K562 (cell line): ENCODE results near the gene CRNKL1. TPM values are rescaled to one million over a fixed set of nuclear protein-coding genes. Genes with fewer than 3 reads are reported as not detected.
"Not testable (repeated sequence)": the region's sequence is repeated elsewhere in the genome, so short reads cannot be mapped to it uniquely, and the experiment has no call there.

Experiments used
- ATAC-seq: fragments of 200-7000 bp; cut with Tn5 transposase; 3 replicates; pipeline ENCODE4 v1.9.1; 2020; ENCODE audit warnings: moderate library complexity
- BruUV-seq: library from RNA; stranded (reverse); fragments of 400-500 nt; replicated peaks from 2 replicates; lab custom pipeline; 2021; lab: Mats Ljungman, UMichigan
- CTCF ChIA-PET: fragments of 300-600 bp; formaldehyde crosslinking; extraction: SDS; loops from one replicate; lab custom pipeline; 2021; ENCODE audit warnings: low intra/inter-chr PET ratio; lab: Yijun Ruan, JAX
- POLR2A ChIA-PET: fragments of 300-600, 350-650 bp; sonication (Branson Sonifier 250); formaldehyde crosslinking; extraction: SDS; loops from one replicate; lab custom pipeline; 2021; ENCODE audit warnings: antibody characterized with exemption, inconsistent platforms; lab: Yijun Ruan, JAX
- DNase-seq, 4 experiments: peaks; one replicate each; pipeline versions ENCODE4 v3.0.0 to v3.0.0-alpha.2; 2011 to 2018; ENCODE audit warnings: low spot score in 3 of 4, mixed read lengths in 3 of 4; ENCODE audit errors: extremely low read depth in 1 of 4
- FAIRE-seq: peaks from 2 replicates; lab custom pipeline; 2011; peaks lifted over from hg19 to GRCh38; lab: Jason Lieb, UNC
- H2AFZ ChIP-seq: 2 replicates; pipeline ENCODE4 v1.6.0; 2011; ENCODE audit warnings: low read depth, low read length, control low read depth, inconsistent platforms
- H3K27ac ChIP-seq: fragments of 200-600 bp; 3 replicates; pipeline ENCODE4 v1.8.0; 2011; ENCODE audit warnings: low read depth, mild to moderate bottlenecking, control low read depth, inconsistent platforms, low read length, moderate library complexity, mixed read lengths; ENCODE audit errors: extremely low read depth
- H3K27me3 ChIP-seq, 2 experiments: fragments of 300-600 bp in 1 of 2; 2 replicates in 1 of 2; 3 replicates in 1 of 2; pipeline versions ENCODE4 v1.6.0 to v1.8.0; 2011; ENCODE audit warnings: inconsistent platforms in 2 of 2, low read length in 2 of 2, mild to moderate bottlenecking in 1 of 2, mixed read lengths in 1 of 2, moderate library complexity in 1 of 2; ENCODE audit not compliant: control insufficient read depth in 2 of 2, insufficient read depth in 2 of 2
- H3K36me3 ChIP-seq: fragments of 300-600 bp; 3 replicates; pipeline ENCODE4 v1.8.0; 2011; ENCODE audit warnings: mild to moderate bottlenecking, low read length, inconsistent platforms; ENCODE audit not compliant: control insufficient read depth, insufficient read depth
- H3K4me1 ChIP-seq, 2 experiments: fragments of 200-600 bp in 1 of 2; replicated peaks in 1 of 2; 2 replicates in 1 of 2; 3 replicates in 1 of 2; pipeline versions ENCODE4 v1.5.1 to v1.8.0; 2011; ENCODE audit warnings: inconsistent platforms in 2 of 2, low read length in 2 of 2, mild to moderate bottlenecking in 1 of 2, mixed read lengths in 1 of 2, moderate library complexity in 1 of 2; ENCODE audit not compliant: control insufficient read depth in 2 of 2, insufficient read depth in 2 of 2
- H3K4me2 ChIP-seq: 2 replicates; pipeline ENCODE4 v1.6.1; 2011; ENCODE audit warnings: low read length, control low read depth, inconsistent platforms, mixed read lengths; ENCODE audit not compliant: insufficient read depth
- H3K4me3 ChIP-seq: fragments of 200-600 bp; sonication (generic), shearing (Covaris generic); 2 replicates; pipeline ENCODE4 v1.5.1; 2016; ENCODE audit warnings: control low read depth, inconsistent platforms
- H3K79me2 ChIP-seq: fragments of 200-600 bp; 3 replicates; pipeline ENCODE4 v1.8.0; 2011; ENCODE audit warnings: low read length, inconsistent platforms; ENCODE audit not compliant: control insufficient read depth, insufficient read depth
- H3K9ac ChIP-seq, 2 experiments: 2 replicates each; pipeline versions ENCODE4 v1.6.0 to v1.6.1; 2011; ENCODE audit warnings: low read depth in 2 of 2, low read length in 2 of 2, control low read depth in 1 of 2, inconsistent platforms in 1 of 2, mild to moderate bottlenecking in 1 of 2, mixed read lengths in 1 of 2; ENCODE audit not compliant: insufficient read depth in 1 of 2
- H3K9me1 ChIP-seq: one replicate; pipeline ENCODE4 v1.6.0; 2011; ENCODE audit warnings: inconsistent platforms, mild to moderate bottlenecking, low read length, moderate library complexity; ENCODE audit not compliant: control insufficient read depth, insufficient read depth
- H3K9me3 ChIP-seq: replicated peaks from 2 replicates; pipeline ENCODE4 v1.5.1; 2011; ENCODE audit warnings: low read depth, low read length, inconsistent platforms; ENCODE audit not compliant: control insufficient read depth, insufficient read depth
- H4K20me1 ChIP-seq: replicated peaks from 2 replicates; pipeline ENCODE4 v1.6.1; 2011; ENCODE audit warnings: low read length, inconsistent platforms, mixed read lengths; ENCODE audit not compliant: control insufficient read depth, insufficient read depth
- BCOR ChIP-seq: fragments of 450-650 bp; IDR thresholded peaks from 2 replicates; pipeline ENCODE4 v1.6.1; 2016
- CBX2 ChIP-seq: fragments of 200-600 bp; sonication (generic); IDR thresholded peaks from one replicate; pipeline ENCODE4 v1.6.1; 2012; ENCODE audit warnings: mild to moderate bottlenecking, low read length, inconsistent platforms; ENCODE audit not compliant: insufficient read depth, poor library complexity, severe bottlenecking
- HES1 ChIP-seq: fragments of 450-650 bp; IDR thresholded peaks from 2 replicates; pipeline ENCODE4 v1.6.1; 2016; ENCODE audit warnings: low read depth, mild to moderate bottlenecking, moderate library complexity
- WGBS: fragments of 100-300 bp; shearing (Covaris generic); methylation state at CpG from one replicate; pipeline ENCODE4 v1.1.6; 2016; ENCODE audit warnings: low coverage, mixed read lengths; ENCODE audit not compliant: insufficient coverage; ENCODE audit errors: missing lambda C conversion rate; 5-methylcytosine and 5-hydroxymethylcytosine counted together
- in situ Hi-C: fragments of 300-500 bp; cut with MboI; formaldehyde crosslinking; loops from 4 replicates; pipeline ENCODE4 v1.15.0; 2018; ENCODE audit warnings: inconsistent platforms, mixed read lengths
- intact Hi-C: fragments of 100-400 bp; cut with micrococcal nuclease; formaldehyde crosslinking; loops from 2 replicates; pipeline ENCODE4 v1.14.2; 2022
- polyA plus RNA-seq, 8 experiments: library from polyadenylated mRNA; depleted of rRNA in 4 of 8; stranded (reverse) in 5 of 8; unstranded in 3 of 8; fragments of >200 nt; fragmentation: Nextera tagmentation in 2 of 8; fragmentation: Illumina TruSeq in 1 of 8; extraction: Ambion mirVana in 2 of 8; extraction: Trizol in 1 of 8; gene quantifications; 2 replicates each; pipeline versions ENCODE4 v1.2.1 to v1.2.3, GENCODE V29; 2011 to 2014; ENCODE audit warnings: inconsistent platforms in 1 of 8, missing spikeins in 1 of 8
- total RNA-seq, 7 experiments: library from RNA; depleted of rRNA in 6 of 7; stranded (reverse); fragments of >200 nt in 6 of 7; fragmentation: Illumina TruSeq in 2 of 7; extraction: Trizol in 2 of 7; gene quantifications; 2 replicates each; pipeline versions ENCODE4 v1.2.1 to v1.2.3, GENCODE V29; 2011 to 2021; ENCODE audit warnings: low replicate concordance in 1 of 7

Gene CRNKL1
- total and polyA plus RNA-seq, 9 of the 15 experiments (the other 6 are each of a cell fraction or from before 2014, with no cell fraction given), result 8.1 to 17.0 (median 11.7) TPM

- no peak for TF ChIP-seq HES1
- TF ChIP-seq BCOR, result no peak
Measured at GRCh38 chr20:20005342-20005741, 46.9 kb downstream of the CRNKL1 start (continued).

GRCh38 chr20:20003955-20004322, 48.3 kb downstream of the CRNKL1 start:
- H3K9ac ChIP-seq, H3K4me1 ChIP-seq, H3K9me3 ChIP-seq, H3K4me3 ChIP-seq, H3K36me3 ChIP-seq, H2AFZ ChIP-seq, H4K20me1 ChIP-seq, H3K79me2 ChIP-seq, BruUV-seq, FAIRE-seq, in situ Hi-C loops, POLR2A ChIA-PET, ATAC-seq, intact Hi-C loops, H3K9me1 ChIP-seq, H3K27ac ChIP-seq, H3K4me2 ChIP-seq, DNase-seq: not testable (repeated sequence)
- TF ChIP-seq CBX2, result peak; percentile 58
- H3K27me3 ChIP-seq, result peaks cover 9 to 34% of the 10 kb centered on the region in 2 experiments; a peak in 3 of 5 replicates
- WGBS, result 16% methylated on average over 4 of the region's 6 CpGs
- CTCF ChIA-PET, result interaction anchor here (0.6 kb wide), 1 partner anchor 13 kb away, joined by 3 read pairs; the partner anchor contains the start of gene NAA20
